ENCODE measurements around the gene GPX4. TPM values are rescaled to one million over a fixed set of nuclear protein-coding genes. Genes with fewer than 3 reads are reported as not detected.
A peak's percentile ranks its signal among the peaks of the same experiment; 100 is the strongest.

The GPX4 gene
- total and polyA plus RNA-seq, 9 of the 15 experiments (the other 6 are each of a cell fraction or from before 2014, with no cell fraction given): 61.4 to 661 (median 349) TPM

- TF ChIP-seq FOXO4 (CRISPR knock-in tag; IDR thresholded peaks at IDR 0.05) (no peak), ZNF143 (CRISPR knock-in tag; IDR thresholded peaks at IDR 0.05) (no peak), ZNF277 (CRISPR knock-in tag; IDR thresholded peaks at IDR 0.05; ENCODE audit: borderline replicate concordance) (no peak), ELK1 (CRISPR knock-in tag; IDR thresholded peaks at IDR 0.05) (no peak), TAF15 (IDR thresholded peaks at IDR 0.05; ENCODE audit: low read depth, low read length) (no peak), ZNF584 (CRISPR knock-in tag; IDR thresholded peaks at IDR 0.05; ENCODE audit: low read depth) (no peak), ZNF121 (CRISPR knock-in tag; conservative IDR thresholded peaks at IDR 0.05) (peak; percentile 75; the same call in 1 of the 2 replicates), ZFP36 (IDR thresholded peaks at IDR 0.05; ENCODE audit: low read depth, low read length, partially characterized antibody) (no peak), EGR1 (conservative IDR thresholded peaks at IDR 0.05) (no peak), HDAC6 (IDR thresholded peaks at IDR 0.05; ENCODE audit: low read depth, low read length) (no peak), ARID2 (IDR thresholded peaks at IDR 0.05) (no peak), CREB3L1 (IDR thresholded peaks at IDR 0.05; ENCODE audit: borderline replicate concordance, low read depth) (no peak), ETV6 (IDR thresholded peaks at IDR 0.05; ENCODE audit: borderline replicate concordance in 1 of 2, low read depth in 2 of 2, low read length in 1 of 2) (no peak), ETV6 (CRISPR knock-in tag; IDR thresholded peaks at IDR 0.05; ENCODE audit: borderline replicate concordance) (no peak), ZKSCAN1 (IDR thresholded peaks at IDR 0.05; ENCODE audit: low read depth, low read length) (no peak), POLR2G (IDR thresholded peaks at IDR 0.05; ENCODE audit: low read depth, low read length) (no peak), THRA (IDR thresholded peaks at IDR 0.05) (no peak), MXD1 (CRISPR knock-in tag; IDR thresholded peaks at IDR 0.05; ENCODE audit: borderline replicate concordance, poor library complexity, severe bottlenecking) (no peak), KLF6 (CRISPR knock-in tag; IDR thresholded peaks at IDR 0.05; ENCODE audit: borderline replicate concordance) (no peak), ARHGAP35 (IDR thresholded peaks at IDR 0.05; ENCODE audit: partially characterized antibody) (no peak)
Observed at GRCh38 chr19:1125601-1126467, 22.0 kb downstream of the GPX4 start (continued).
